Right ventricle myocardium inferior (tissue), 1 donor: Measurements from ENCODE around the gene CREB5. TPM values are rescaled to one million over a fixed set of nuclear protein-coding genes. Genes with fewer than 3 reads are reported as not detected.

Experiments
- ATAC-seq: fragments of 200-7000 bp; cut with Tn5 transposase; one replicate; pipeline ENCODE4 v1.9.1; 2020; ENCODE audit warnings: mild to moderate bottlenecking, moderate library complexity
- DNase-seq: peaks from one replicate; pipeline ENCODE4 v3.0.0; 2021; ENCODE audit errors: missing footprints
- intact Hi-C: fragments of 100-400 bp; cut with DNase I; formaldehyde crosslinking; loops from one replicate; pipeline ENCODE4 v1.11.0; 2022
- total RNA-seq: library from RNA; stranded (reverse); fragmentation: NEBNext Ultra II Directional; extraction: Animal tissue kit (Norgen Biotek cat#: 25700); gene quantifications from one replicate; pipeline ENCODE4 v1.2.1, GENCODE V29; 2021
- donor health status: DM: no; HTN: yes; CAD: no; lungs with severe emphysema.

CREB5 gene
- total RNA-seq, 1 donor from 2014 or later, result 4.8 TPM

GRCh38 chr7:28697913-28698563, 285.7 kb downstream of the CREB5 start:
- DNase-seq (no peak), ATAC-seq (no peak)
- intact Hi-C loops, result no loop called here

DNA sequence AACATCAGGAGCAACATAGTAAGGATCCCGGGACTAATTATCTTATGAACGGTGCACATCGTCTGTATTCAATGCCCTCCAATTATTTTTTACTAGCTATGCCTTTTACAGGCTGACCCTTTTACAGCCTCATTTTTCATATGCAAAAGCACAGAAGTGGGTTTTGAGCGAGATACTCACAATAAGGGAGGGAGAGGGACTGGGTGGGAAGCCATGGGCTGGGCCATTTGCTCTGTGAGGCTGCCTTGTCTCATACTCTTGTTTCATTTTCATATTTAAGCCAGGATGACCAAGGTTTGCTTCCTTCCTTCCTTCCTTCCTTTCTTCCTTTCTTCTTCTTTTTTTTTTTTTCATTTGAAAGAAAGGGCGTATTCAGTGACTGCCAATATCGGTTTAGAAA, 286.5 kb downstream of the CREB5 start:
- ATAC-seq (peak; percentile 61), DNase-seq (no peak)
- intact Hi-C loops, result no loop called here

GRCh38 chr7:28700096-28700495, 287.8 kb downstream of the CREB5 start:
- ATAC-seq (no peak), DNase-seq (no peak)
- intact Hi-C loops, result no loop called here

GRCh38 chr7:28700790-28701203, 288.5 kb downstream of the CREB5 start:
- intact Hi-C loops, result no loop called here
- DNase-seq (no peak), ATAC-seq (no peak)

DNA sequence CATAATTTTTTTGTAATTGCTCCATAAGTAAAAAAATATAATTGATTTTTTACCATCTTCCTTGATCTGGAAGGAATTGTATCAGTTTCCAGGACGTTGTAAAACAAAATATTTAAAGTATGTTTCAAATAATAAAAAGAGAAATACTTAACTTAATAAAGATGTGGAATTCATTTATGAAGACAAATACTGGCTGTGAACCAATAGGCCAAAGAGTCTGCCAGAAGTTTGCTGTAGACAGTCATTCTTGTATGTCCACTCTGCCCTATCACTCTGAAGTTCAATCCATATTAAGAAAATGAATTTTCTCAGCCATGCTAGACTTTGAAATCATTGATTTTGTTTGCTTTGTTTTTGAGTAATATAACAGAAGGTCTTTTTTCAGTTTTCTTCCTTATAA, 289.4 kb downstream of the CREB5 start:
- no peak for ATAC-seq
- intact Hi-C loops, result no loop called here
- no peak for DNase-seq

GRCh38 chr7:28702171-28702570, 289.9 kb downstream of the CREB5 start:
- intact Hi-C loops, result no loop called here
- ATAC-seq (no peak), DNase-seq (no peak)

DNA sequence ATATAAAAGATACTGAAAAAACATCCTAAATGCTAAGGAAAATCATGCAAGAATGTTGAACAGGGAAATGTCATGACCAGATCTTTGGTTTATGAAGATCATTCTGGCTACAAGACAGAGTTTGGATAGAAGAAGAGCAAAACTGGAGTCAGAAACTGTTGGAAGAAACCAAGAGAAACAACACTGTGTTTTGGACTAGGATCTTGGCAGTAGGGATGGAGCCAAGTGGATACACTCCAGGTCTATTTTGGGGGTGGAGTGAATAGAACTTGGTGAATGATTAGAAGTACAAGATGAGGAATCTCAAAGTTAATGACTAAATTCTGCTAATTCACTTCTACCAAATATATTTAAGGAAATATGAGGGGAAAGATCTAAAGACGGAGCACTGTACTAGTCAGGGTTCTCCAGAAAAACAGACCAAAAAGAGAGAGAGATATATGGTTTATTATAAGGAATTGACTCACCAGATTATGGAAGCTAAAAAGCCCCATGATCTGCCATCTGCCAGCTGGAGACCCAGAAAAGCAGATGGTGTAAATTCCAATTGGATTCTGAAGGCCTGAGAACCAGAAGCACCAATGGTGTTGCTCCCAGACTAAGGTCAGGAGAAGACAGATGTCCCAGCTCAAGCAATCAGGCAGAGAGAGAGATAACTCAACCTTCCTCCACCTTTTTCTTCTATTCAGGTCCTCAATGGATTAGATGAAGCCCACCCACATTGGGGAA, 290.9 kb downstream of the CREB5 start:
- intact Hi-C loops, result no loop called here
- no peak for DNase-seq
- ATAC-seq, result no peak

GRCh38 chr7:28704706-28705105, 292.4 kb downstream of the CREB5 start:
- ATAC-seq (no peak), DNase-seq (no peak)
- intact Hi-C loops, result no loop called here

GRCh38 chr7:28705350-28705749, 293.0 kb downstream of the CREB5 start:
- ATAC-seq (no peak), DNase-seq (no peak)
- intact Hi-C loops, result no loop called here

DNA sequence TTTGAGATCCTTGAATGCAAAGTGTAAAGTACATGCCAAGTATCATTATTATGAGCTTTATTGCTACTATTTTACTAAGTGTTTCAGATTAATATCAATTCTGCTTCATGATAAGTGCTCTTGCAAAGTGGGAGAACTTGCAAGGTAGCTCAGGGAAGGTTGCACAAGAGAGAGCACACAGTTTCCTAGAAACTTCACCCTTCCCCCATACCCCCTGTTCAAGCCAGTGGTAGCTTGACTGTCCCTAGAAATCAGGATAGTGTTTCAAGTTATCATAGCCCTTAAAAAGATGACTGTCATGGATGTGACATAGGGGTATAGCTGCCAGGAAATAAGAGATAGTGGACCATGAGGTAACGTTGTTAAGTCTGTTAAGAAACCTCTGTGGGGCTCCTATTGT, 294.3 kb downstream of the CREB5 start:
- no peak for DNase-seq
- intact Hi-C loops, result no loop called here
- ATAC-seq, result no peak

GRCh38 chr7:28707291-28707690, 295.0 kb downstream of the CREB5 start:
- intact Hi-C loops, result no loop called here
- no peak for DNase-seq
- no peak for ATAC-seq

DNA sequence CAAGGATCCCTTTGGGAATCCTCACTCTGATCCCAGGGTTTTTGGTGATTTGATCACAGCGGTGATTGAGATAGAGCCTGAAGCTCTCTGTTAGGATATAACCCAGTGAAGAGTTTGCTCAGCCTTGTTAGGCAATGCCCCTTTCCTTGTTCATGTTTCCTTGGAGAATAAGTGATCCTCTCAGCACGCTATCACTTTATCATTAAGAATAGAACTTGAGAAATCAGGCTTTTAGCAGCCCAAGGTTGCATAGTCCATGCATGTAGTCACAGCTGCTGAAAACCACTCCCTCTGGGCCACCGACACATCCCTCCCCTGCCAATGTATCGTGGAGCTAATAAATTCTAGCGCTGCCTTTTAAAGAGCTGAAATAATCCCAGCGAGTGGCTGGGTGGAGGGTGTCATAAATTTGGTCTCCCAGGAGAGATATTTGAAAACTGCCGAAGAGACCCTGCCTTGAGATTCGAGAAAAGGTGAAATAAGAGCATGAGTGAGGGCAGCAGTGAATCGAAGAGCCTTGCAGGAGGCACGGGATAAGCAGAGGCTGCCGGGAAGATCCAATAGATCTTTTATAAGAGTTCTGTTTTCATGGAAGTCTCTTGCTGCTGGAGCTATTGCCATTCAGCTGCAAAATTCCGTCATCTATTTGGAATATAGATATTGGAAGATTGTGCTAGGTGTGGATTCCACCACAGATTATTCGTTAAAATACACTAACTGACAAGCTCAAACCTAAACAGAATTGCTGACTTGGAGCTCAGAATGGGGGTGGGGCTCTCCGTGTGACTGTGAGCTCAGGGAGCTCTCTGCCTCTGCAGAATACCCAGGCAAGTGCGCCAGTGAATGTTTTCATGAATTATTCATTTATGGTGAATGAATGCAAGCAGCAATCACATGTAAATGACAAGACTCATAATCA, 296.0 kb downstream of the CREB5 start:
- intact Hi-C loops, result no loop called here
- no peak for DNase-seq
- peak; percentile 87 for ATAC-seq

GRCh38 chr7:28709748-28710147, 297.4 kb downstream of the CREB5 start:
- no peak for DNase-seq
- intact Hi-C loops, result no loop called here
- no peak for ATAC-seq

GRCh38 chr7:28711114-28711513, 298.8 kb downstream of the CREB5 start:
- DNase-seq (no peak), ATAC-seq (peak; percentile 21)
- intact Hi-C loops, result no loop called here

GRCh38 chr7:28714459-28715120, 302.3 kb downstream of the CREB5 start:
- DNase-seq (no peak), ATAC-seq (no peak)
- intact Hi-C loops, result no loop called here

GRCh38 chr7:28717445-28718054, 305.2 kb downstream of the CREB5 start:
- DNase-seq, result no peak
- ATAC-seq, result no peak
- intact Hi-C loops, result no loop called here

DNA sequence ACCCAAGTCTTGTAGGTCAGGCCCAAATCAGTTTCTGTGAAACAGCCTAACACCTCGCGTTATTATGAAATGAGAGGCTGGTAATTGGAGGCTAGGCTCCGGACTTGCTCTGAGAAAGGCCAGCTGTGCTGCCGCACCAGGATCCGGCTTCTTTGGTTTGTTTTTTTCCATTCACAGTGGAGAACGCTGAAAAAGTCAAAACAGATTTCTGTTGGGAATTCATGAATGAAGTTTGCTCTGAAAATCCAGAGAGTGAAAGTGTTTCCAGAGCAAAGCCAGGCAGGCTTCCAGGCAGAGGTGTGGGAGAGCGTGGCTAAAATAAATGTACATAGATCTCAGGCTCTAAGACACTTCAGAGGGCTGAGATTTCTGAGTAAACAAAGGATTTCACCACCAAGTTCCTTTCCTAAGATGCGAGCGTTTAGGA, 305.8 kb downstream of the CREB5 start:
- intact Hi-C loops, result no loop called here
- ATAC-seq (peak; percentile 95), DNase-seq (no peak)

GRCh38 chr7:28718545-28718944, 306.2 kb downstream of the CREB5 start:
- DNase-seq (no peak), ATAC-seq (no peak)
- intact Hi-C loops, result no loop called here

- intact Hi-C loops, result no loop called here
- ATAC-seq, result no peak
- no peak for DNase-seq
Observed at GRCh38 chr7:28722684-28723083, 310.4 kb downstream of the CREB5 start.
